Panc1 (cell line): Measurements from ENCODE around the gene SYCP2L. TPM values are rescaled to one million over a fixed set of nuclear protein-coding genes. Genes with fewer than 3 reads are reported as not detected.

ENCODE experiments used
- ATAC-seq: fragments of 200-7000 bp; cut with Tn5 transposase; 2 replicates; pipeline ENCODE4 v1.9.1; 2020; ENCODE audit warnings: mild to moderate bottlenecking, moderate library complexity
- BruUV-seq: library from RNA; stranded (reverse); fragments of 400-500 nt; replicated peaks from 2 replicates; lab custom pipeline; 2021; lab: Mats Ljungman, UMichigan
- CTCF ChIA-PET: fragments of 300-600 bp; sonication (Branson Sonifier 250); formaldehyde crosslinking; loops from one replicate; lab custom pipeline; 2022; ENCODE audit warnings: antibody characterized with exemption; lab: Charles Lee
- POLR2A ChIA-PET: fragments of 300-600 bp; sonication (Branson Sonifier 250); formaldehyde crosslinking; loops from one replicate; lab custom pipeline; 2022; ENCODE audit warnings: antibody characterized with exemption; lab: Charles Lee
- DNase-seq: peaks from one replicate; pipeline ENCODE4 v3.0.0-alpha.2; 2010; ENCODE audit warnings: low read depth, low spot score
- H3K27ac ChIP-seq: 2 replicates; pipeline ENCODE4 v1.5.1; 2011; ENCODE audit warnings: mild to moderate bottlenecking, low read length, inconsistent platforms
- H3K27me3 ChIP-seq: fragments of 200-500 bp; sonication (Bioruptor generic); 2 replicates; pipeline ENCODE4 v1.6.0; 2014; ENCODE audit warnings: low read length, inconsistent platforms; ENCODE audit not compliant: control insufficient read depth, insufficient read depth
- H3K36me3 ChIP-seq: fragments of 200-500 bp; sonication (Bioruptor generic); 2 replicates; pipeline ENCODE4 v1.5.1; 2014; ENCODE audit warnings: inconsistent platforms, mild to moderate bottlenecking, low read length, moderate library complexity; ENCODE audit not compliant: control insufficient read depth, insufficient read depth
- H3K4me1 ChIP-seq: 2 replicates; pipeline ENCODE4 v1.5.1; 2011; ENCODE audit warnings: inconsistent platforms, mild to moderate bottlenecking, low read length, moderate library complexity; ENCODE audit not compliant: control insufficient read depth, insufficient read depth
- H3K4me3 ChIP-seq, 2 experiments: 2 replicates each; pipeline ENCODE4 v1.5.1; 2011 to 2012; ENCODE audit warnings: low read depth in 2 of 2, low read length in 2 of 2, mild to moderate bottlenecking in 2 of 2, inconsistent platforms in 1 of 2, moderate library complexity in 1 of 2
- H3K9me3 ChIP-seq: fragments of 200-500 bp; sonication (Bioruptor generic); 2 replicates; pipeline ENCODE4 v1.5.1; 2014; ENCODE audit warnings: low read depth, mild to moderate bottlenecking, inconsistent platforms, low read length, moderate library complexity; ENCODE audit not compliant: control insufficient read depth, insufficient read depth
- POLR2AphosphoS5 ChIP-seq: IDR thresholded peaks from 2 replicates; pipeline ENCODE4 v1.6.1; 2012; ENCODE audit warnings: mild to moderate bottlenecking, low read depth, low read length, moderate library complexity
- SIN3A ChIP-seq: IDR thresholded peaks from 2 replicates; pipeline ENCODE4 v1.6.1; 2012; ENCODE audit warnings: low read depth, mild to moderate bottlenecking, low read length, moderate library complexity, borderline replicate concordance; ENCODE audit not compliant: insufficient read depth
- TCF7L2 ChIP-seq: IDR thresholded peaks from 2 replicates; pipeline ENCODE4 v1.6.1; 2011; ENCODE audit warnings: mild to moderate bottlenecking, low read depth, low read length, inconsistent platforms
- in situ Hi-C: cut with HindIII; loops from 2 replicates; pipeline ENCODE4 v1.10.0; 2016; ENCODE audit warnings: low sequenced_read_pairs, low pct_unique_long_range_greater_than_20kb
- intact Hi-C: fragments of 100-400 bp; cut with micrococcal nuclease; formaldehyde crosslinking; loops from one replicate; pipeline ENCODE4 v1.10.0; 2022; ENCODE audit not compliant: unreplicated experiment
- total RNA-seq: library from RNA; stranded (reverse); gene quantifications from one replicate; pipeline ENCODE4 v1.2.1, GENCODE V29; 2021; ENCODE audit not compliant: unreplicated experiment
- TF ChIP-seq, protein P1 (sequence below): fragments of 450-650 bp; IDR thresholded peaks from 2 replicates; pipeline ENCODE4 v1.5.1; 2017; ENCODE audit warnings: mild to moderate bottlenecking
- TF ChIP-seq, protein P2 (sequence below), 2 experiments: IDR thresholded peaks; 2 replicates each; pipeline ENCODE4 v1.6.1; 2011 to 2012; ENCODE audit warnings: low read depth in 2 of 2, control low read depth in 1 of 2, low read length in 1 of 2, mild to moderate bottlenecking in 1 of 2, moderate library complexity in 1 of 2; ENCODE audit not compliant: insufficient read depth in 1 of 2

The SYCP2L gene
- total RNA-seq, 1 experiment from 2014 or later = 2.4 TPM

- no peaks in the 10 kb centered on the region for H3K27me3 ChIP-seq
- in situ Hi-C loops = no loop called here
- no peak overlapping the region for H3K27ac ChIP-seq
- H3K4me1 ChIP-seq = no peaks in the 10 kb centered on the region
- no peak for ATAC-seq
- POLR2A ChIA-PET = no interaction called here
- intact Hi-C loops = no loop called here
- no peaks in the 10 kb centered on the region for H3K36me3 ChIP-seq
- no TSS peak for BruUV-seq
- H3K4me3 ChIP-seq = no peak overlapping the region
- no peaks in the 10 kb centered on the region for H3K9me3 ChIP-seq
- DNase-seq = no peak
- CTCF ChIA-PET = no interaction called here
- TF ChIP-seq TCF7L2 (no peak), POLR2AphosphoS5 (no peak), SIN3A (no peak)
- TF ChIP-seq, protein P1, sequence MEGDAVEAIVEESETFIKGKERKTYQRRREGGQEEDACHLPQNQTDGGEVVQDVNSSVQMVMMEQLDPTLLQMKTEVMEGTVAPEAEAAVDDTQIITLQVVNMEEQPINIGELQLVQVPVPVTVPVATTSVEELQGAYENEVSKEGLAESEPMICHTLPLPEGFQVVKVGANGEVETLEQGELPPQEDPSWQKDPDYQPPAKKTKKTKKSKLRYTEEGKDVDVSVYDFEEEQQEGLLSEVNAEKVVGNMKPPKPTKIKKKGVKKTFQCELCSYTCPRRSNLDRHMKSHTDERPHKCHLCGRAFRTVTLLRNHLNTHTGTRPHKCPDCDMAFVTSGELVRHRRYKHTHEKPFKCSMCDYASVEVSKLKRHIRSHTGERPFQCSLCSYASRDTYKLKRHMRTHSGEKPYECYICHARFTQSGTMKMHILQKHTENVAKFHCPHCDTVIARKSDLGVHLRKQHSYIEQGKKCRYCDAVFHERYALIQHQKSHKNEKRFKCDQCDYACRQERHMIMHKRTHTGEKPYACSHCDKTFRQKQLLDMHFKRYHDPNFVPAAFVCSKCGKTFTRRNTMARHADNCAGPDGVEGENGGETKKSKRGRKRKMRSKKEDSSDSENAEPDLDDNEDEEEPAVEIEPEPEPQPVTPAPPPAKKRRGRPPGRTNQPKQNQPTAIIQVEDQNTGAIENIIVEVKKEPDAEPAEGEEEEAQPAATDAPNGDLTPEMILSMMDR = no peak
- TF ChIP-seq, protein P2, sequence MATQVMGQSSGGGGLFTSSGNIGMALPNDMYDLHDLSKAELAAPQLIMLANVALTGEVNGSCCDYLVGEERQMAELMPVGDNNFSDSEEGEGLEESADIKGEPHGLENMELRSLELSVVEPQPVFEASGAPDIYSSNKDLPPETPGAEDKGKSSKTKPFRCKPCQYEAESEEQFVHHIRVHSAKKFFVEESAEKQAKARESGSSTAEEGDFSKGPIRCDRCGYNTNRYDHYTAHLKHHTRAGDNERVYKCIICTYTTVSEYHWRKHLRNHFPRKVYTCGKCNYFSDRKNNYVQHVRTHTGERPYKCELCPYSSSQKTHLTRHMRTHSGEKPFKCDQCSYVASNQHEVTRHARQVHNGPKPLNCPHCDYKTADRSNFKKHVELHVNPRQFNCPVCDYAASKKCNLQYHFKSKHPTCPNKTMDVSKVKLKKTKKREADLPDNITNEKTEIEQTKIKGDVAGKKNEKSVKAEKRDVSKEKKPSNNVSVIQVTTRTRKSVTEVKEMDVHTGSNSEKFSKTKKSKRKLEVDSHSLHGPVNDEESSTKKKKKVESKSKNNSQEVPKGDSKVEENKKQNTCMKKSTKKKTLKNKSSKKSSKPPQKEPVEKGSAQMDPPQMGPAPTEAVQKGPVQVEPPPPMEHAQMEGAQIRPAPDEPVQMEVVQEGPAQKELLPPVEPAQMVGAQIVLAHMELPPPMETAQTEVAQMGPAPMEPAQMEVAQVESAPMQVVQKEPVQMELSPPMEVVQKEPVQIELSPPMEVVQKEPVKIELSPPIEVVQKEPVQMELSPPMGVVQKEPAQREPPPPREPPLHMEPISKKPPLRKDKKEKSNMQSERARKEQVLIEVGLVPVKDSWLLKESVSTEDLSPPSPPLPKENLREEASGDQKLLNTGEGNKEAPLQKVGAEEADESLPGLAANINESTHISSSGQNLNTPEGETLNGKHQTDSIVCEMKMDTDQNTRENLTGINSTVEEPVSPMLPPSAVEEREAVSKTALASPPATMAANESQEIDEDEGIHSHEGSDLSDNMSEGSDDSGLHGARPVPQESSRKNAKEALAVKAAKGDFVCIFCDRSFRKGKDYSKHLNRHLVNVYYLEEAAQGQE (IDR thresholded peaks at IDR 0.05; ENCODE audit: insufficient read depth in 1 of 2, low read depth in 2 of 2, low read length in 1 of 2) = no peak
Observed at GRCh38 chr6:10939840-10940239, 53.0 kb downstream of the SYCP2L start.

DNA sequence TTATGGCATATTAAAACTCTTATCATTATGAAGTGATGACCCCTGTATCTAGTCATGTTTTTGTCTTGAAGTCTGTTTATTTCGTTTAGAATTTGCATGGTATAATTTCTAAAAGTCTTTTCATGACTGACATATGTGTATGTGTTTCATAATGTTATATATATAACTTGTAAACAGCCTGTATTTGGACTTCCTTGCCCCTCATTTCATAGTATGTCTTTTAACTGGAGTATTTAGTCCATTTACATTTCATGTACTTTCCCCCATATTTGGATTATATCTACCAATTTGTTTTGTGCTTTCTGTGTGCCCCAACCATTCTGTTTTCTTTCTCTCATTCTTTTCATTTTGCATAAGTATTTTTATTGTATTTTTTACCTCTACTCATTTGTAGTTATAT lies 59.0 kb downstream of the SYCP2L start:
- in situ Hi-C loops = no loop called here
- H3K4me1 ChIP-seq = no peaks in the 10 kb centered on the region
- DNase-seq = no peak
- intact Hi-C loops = no loop called here
- ATAC-seq = no peak
- ChIA-PET POLR2A (interaction anchor here (0.6 kb wide), 1 partner anchor 116 kb away, joined by 5 read pairs; no protein-coding TSS in a partner anchor), CTCF (no interaction called here)
- no peaks in the 10 kb centered on the region for H3K27me3 ChIP-seq
- no TSS peak for BruUV-seq
- TF ChIP-seq POLR2AphosphoS5 (no peak), SIN3A (no peak), TCF7L2 (no peak)
- TF ChIP-seq, protein P2 (IDR thresholded peaks at IDR 0.05; ENCODE audit: insufficient read depth in 1 of 2, low read depth in 2 of 2, low read length in 1 of 2) = no peak
- TF ChIP-seq, protein P1 = no peak
- no peaks in the 10 kb centered on the region for H3K36me3 ChIP-seq
- no peaks in the 10 kb centered on the region for H3K9me3 ChIP-seq
- H3K27ac ChIP-seq = no peak overlapping the region
- H3K4me3 ChIP-seq = no peak overlapping the region
